Activated T-helper 2 cell treated with anti-CD3 and anti-CD28 coated beads, Interferon-gamma antibody, Interleukin-2, Interleukin-4, amounts not matched to agents 10 μg/mL and 5 μg/mL and 100 μg/mL, durations not matched to agents 14 hours and 24 hours and 36 hours (primary cell): ENCODE results near the gene CFAP299. TPM values are rescaled to one million over a fixed set of nuclear protein-coding genes. Genes with fewer than 3 reads are reported as not detected.

Experiments used
- total RNA-seq: library from RNA; stranded (reverse); gene quantifications from 2 replicates; pipeline ENCODE4 v1.2.3, GENCODE V29; 2022

CFAP299 gene
- total RNA-seq, 1 donor from 2014 or later: not detected

Other genes with a start within 250 kb of the CFAP299 start
- 1.1 and 1.8 TPM in 2 replicates for gene PRDM8, start 138.2 kb upstream of the CFAP299 start, total RNA-seq
- 0.02 TPM in 1 of 2 replicates, not detected in the other for gene FGF5, start 69.1 kb upstream of the CFAP299 start, total RNA-seq